HG03025 (cell line): ENCODE data around the gene DDI2.
"Not testable (repeated sequence)": the region's sequence is repeated elsewhere in the genome, so short reads cannot be mapped to it uniquely, and the experiment has no call there.

Experiments
- ATAC-seq: cut with Tn5 transposase; IDR thresholded peaks from one replicate; pipeline ENCODE4 v1.9.1; 2021; ENCODE audit warnings: mild to moderate bottlenecking, moderate library complexity; ENCODE audit not compliant: unreplicated experiment, low FRiP score

Gene DDI2

DNA sequence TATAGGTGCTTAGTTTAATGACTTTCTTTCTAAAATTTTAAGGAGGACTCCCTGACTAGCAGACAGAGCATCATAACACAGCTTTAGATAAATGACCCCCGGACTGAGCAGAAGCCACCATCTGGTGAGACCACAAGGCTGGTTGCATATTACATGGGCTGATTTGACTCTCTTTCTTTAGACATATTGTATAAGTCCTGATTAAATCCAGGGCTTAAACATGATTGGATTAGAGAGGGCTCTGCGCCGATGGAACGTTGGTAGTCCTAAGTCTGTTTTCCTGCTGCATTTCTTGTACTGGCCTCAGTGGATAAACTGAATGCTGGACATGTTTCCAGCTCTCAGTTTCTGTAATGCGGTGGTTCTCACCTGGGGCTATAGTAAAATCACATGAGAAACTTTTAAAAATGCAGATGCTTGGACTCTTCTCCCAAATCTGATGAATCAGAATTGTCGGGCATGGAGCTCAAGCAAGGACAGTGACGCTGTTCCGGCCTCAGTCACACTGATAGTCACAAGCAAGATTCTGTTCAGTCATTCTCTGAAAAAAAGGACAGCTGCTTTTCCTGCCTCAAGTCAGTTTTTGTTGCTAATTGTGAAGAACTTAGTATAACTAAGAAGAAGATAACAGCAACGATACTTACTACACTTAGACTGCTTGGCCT lies 16.6 kb downstream of the DDI2 start:
- no peak for ATAC-seq

DNA sequence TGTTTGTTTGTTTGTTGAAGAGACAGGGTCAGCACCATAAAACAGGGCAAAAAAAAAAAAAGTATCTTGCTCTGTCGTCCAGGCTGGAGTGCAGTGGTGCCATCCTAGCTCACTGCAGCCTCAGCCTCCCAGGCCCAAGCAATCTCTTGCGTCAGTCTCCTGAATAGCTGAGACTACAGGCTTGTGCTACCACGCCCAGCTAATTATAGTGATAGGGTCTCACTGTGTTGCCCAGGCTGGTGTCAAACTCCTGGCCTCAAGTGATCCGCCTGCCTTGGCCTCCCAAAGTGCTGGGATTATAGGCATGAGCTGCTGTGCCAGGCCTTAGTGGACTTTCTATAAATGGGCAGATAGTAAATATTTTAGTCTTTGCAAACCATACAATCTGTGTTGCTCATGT lies 19.2 kb downstream of the DDI2 start:
- ATAC-seq = no peak

DNA sequence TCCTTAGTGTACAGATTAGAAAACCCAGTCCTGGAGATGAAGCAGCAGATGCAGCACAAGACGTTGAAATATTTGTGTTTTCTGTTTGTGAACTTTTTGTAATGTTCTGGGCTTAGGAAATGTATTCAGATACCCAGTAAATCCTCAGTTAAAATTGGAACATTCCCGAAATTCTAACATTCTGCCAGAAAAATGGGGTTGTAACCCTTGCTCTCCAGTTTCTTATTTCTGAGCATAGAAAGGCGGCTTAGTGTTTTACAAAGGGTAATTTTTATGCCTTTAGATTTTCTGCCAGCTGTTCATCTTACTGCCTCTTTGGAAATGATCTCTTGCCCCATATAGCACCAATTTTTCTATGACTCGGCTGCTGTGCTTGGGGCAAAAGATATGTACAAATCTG lies 20.6 kb downstream of the DDI2 start:
- no peak for ATAC-seq

DNA sequence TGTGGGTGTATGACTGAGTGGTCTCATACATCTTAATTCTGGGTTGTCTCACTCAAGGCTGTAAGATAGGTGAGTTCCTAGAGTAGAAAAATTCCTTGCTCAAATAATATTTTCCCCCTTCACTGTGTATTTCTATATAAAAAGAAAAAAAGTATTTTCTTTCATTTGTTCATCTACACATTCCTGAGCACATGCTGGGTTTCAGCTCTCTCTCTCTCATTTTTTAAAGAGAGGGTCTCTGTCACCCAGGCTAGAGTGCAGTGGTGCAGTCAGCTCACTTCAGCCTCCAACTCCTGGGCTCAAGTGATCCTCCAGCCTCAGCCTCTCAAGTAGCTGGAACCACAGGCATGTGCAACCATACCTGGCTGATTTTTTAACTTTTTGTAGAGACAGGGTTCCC lies 22.0 kb downstream of the DDI2 start:
- ATAC-seq = no peak

DNA sequence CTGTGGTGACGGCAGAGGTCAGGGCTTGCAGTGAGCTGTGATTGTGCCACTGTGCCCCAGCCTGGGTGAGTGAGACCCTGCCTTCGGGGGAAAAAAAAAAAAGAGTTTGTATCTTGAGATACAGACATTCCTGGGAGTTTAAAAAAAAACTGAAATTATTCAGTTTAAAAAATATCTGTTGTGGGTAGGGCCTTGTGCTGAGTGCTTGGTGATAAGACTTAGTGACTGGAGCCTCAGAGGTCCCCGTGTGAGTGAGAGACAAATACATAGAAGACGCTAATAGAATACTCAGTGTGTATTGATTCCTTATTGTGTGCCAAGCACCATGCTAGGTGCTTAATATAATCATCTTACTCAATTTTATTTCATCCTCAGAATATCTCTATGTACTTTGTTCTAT lies 22.7 kb downstream of the DDI2 start:
- no peak for ATAC-seq

DNA sequence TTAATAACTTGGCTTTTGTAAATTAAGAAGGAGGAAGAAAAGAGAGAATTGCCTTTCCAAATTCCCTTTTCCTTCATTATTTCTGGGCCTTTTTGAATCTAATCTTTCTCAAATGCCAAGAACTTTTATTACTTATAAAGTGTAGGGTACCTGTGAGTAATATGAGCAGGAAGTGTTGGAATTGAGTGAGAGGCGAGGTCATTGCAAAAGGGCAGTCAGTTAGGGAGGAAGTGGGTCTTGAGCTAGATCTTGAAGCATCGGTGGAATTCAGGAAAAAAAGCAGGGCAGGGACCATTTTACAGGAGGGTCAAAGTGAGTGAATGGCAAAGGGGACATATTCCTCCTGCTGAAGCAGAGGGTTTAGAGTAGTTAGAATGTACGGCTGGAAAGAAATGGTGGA lies 23.4 kb downstream of the DDI2 start:
- no peak for ATAC-seq

DNA sequence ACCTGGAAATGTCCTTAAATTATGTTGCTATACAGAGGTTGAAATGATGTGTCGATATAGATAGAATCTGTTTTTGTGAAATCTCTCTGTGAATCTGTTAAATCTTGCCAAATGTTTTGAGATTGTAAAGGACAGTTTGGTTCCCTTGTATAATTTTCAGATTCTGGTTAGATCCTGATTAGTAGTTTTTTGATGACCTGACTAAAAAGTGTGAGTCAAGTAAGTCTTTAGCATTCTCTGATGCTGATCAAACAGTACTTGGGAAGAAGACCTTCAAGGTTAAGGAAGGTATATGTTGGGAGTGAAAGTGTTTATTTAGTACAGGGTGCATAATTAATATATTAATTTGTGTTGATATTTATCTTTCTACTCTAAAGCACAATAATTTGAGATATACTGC lies 32.7 kb downstream of the DDI2 start:
- ATAC-seq = no peak

DNA sequence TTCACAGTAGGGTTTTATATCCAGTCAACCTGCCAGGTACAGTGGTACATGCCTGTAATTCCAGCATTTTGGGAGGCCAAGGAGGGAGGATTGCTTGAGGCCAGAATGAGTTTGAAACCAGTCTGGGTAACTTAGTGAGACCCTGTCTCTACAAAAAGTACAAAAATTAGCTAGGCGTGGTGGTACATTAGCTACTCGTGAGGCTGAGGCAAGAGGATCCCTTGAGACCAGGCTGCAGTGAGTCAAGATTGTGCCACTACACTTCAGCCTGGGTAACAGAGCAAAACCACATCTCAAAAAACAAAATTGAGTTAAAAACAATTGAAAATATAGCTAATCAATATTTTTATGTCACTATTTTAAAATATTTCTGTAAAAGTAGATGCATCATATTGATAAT lies 33.2 kb downstream of the DDI2 start:
- no peak for ATAC-seq

DNA sequence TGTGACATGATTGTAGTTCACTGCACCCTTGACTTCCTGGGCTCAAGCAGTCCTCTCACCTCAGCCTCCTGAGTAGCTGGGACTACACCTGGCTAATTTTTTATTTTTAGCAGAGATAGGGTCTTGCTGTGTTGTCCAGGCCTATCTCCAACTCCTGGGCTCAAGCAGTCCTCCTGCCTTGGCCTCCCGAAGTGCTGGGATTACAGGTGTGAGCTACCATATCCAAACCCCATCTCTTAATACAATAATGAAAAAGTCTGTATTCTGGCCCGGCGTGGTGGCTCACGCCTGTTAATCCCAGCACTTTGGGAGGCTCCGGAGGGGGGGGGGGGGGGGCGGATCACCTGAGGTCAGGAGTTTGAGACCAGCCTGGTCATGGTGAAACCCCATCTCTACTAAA lies 34.9 kb downstream of the DDI2 start:
- not testable (repeated sequence) for ATAC-seq

DNA sequence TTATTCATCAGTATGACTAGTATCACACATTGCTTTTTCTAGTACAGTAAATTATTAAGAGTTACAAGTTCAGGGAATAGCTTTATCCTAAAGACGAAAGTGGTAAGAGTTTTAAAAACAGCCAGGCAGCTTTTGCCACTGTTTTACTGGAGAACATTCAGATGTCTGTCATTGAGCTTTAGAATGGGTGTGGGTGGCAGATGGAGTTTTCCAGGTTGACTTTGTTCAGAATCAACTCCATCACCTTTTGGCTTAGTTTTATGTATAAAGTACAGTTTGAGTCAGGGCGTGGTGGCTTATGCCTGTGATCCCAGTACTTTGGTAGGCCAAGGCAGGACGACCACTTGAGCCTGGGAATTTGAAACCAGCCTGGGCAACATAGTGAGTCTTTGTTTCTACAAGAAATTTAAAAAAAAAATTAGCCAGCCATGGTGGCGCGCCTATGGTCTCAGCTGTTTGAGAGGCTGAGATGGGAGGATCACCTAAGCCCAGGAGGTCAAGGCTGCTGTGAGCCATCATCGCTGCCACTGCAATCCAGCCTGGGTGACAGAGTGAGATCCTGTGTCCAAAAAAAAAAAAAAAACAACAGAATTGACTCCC lies 36.9 kb downstream of the DDI2 start:
- ATAC-seq = no peak

DNA sequence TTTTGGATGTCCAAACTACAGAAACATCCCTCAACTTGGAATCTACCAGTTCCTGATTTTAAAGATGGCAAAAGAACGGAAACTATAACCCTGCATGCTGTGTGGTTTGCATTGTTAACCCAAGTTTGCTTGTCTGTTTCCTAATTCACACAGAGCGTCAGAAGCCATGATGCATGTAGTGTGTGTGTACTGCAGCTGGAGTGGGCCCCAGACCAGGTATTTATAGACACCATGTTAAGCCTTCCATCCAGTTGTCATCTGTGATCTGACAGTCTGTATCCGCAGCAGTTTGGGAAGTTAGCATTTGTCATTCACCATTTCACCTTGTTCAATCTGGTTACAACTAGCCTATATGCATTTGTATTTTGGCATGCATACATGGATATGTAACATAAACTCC lies 39.2 kb downstream of the DDI2 start:
- ATAC-seq = no peak

DNA sequence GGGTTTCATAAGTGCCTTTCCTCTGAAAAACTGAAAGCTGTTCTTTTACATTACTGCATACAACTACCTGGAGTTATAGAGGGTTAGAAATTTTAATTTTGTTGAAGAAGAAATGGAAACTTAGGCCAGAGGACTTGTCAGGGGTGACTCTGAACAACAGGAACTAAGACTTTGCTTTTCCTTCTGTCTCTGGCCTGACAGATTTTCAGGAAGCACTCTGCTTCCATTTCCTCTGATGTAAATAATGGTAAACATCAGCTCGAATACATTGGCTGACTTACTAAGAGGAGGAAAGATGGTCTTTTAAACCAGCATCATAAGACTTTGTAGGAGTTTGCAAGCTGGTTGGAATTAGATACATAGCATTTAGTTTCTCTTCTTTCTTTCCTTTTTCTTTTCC lies 39.8 kb downstream of the DDI2 start:
- no peak for ATAC-seq

DNA sequence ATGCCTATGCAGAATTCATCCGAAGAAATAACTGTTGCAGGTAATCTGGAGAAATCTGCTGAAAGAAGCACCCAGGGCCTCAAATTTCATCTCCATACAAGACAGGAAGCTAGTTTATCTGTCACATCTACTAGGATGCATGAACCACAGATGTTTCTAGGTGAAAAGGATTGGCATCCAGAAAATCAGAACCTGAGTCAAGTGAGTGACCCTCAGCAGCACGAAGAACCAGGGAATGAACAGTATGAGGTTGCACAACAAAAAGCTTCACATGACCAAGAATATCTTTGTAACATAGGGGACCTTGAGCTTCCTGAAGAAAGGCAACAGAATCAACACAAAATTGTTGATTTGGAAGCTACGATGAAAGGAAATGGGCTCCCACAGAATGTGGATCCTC lies 42.9 kb downstream of the DDI2 start:
- no peak for ATAC-seq

DNA sequence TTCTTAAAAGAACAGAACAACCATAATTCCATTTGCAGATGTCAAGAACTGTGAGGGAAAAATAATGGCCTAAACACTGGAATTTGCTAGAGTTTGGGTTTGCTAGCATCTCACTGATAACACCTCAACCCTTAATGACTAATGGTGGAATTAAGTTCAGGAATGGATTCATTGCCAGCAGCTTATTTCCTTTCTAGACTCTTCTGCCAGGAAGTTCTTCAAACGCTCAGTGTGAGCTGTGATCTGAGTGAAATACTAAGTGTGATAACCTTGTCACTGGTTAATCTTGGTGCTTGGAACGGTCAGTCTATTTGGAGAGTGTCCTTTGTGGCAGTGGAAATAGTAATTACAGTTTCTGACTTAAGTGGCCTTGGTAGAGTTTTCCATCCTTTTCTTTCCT lies 45.2 kb downstream of the DDI2 start:
- no peak for ATAC-seq

DNA sequence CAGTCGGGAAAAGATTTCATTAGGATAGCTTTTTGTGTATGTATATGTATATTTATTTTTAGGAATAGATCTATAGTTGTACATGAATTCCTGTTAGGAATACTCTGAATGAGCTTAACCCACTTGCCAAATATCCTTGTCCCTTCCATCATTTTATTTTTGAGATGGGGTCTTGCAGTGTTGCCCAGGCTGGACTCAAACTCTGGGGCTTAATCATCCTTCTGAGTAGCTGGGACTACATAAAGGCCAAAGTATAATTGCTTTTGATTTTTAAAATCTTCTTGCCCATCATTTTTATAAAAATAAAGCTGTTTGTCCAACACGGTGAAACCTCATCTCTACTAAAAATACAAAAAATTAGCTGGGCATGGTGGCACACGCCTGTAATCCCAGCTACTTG lies 46.7 kb downstream of the DDI2 start:
- no peak for ATAC-seq

DNA sequence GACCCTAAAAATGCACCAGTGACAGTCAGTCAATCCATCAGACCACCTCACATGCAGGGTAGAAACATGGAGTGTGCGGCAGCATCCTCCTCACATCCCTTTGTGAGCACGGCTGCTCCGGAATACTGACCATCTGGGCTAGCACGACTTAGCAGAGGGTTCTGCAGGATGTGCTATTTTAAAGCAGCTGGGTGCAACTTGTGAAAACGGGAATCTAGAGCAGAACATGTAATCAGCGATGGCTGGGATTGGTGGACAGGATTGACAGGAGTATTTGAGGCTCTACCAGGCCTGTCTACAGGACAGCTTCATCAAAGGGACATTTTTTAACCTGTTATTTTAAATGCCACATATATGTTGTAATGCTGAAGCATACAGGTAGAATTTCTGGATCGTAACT lies 50.1 kb downstream of the DDI2 start:
- no peak for ATAC-seq

DNA sequence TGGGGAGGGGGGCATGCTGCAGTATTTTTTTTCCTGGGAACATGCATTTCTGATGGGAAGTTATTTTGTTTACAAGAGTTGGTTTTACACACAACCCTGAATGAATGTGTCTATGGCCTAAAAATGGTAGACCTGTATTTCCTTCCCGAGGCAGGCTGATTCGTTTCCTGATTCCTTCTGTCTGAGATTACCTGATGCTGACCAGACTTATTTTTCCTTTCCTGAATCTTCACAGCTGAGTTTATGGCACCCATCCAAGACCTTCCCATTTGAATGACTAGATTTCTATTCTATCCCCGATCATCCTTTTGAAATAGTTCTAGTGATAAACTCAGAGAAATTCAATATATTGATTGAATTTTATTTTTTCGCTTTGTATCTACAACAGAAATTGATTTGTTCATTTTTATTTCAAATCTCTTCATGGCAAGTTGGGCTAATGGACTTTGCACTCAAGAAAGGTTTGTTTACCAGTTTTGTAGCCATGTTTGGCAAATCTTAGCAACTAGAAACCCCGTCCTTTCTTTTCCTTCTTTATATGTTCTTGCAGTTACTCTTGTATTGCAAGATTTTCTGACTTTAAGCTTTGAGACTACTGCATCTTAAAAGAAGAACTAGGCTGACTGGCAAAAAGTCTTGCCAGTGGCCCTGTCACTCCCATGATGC lies 51.0 kb downstream of the DDI2 start:
- no peak for ATAC-seq

DNA sequence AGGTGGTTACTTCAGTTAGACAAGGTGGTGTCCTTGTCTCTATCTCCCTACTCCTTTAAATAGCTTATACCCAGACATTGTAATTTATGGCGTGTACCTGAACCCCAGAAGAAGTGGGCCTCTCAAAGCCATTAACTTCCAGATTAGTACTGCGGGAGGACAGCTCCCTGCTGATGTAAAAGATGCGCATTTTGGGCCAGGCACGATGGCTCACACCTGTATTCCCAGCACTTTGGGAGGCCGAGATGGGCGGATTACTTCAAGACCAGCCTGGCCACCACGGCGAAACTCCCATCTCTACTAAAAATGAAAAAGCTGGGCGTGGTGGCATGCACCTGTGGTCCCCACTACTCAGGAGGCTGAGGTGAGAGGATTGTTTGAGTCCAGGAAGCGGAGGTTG lies 51.8 kb downstream of the DDI2 start:
- no peak for ATAC-seq

DNA sequence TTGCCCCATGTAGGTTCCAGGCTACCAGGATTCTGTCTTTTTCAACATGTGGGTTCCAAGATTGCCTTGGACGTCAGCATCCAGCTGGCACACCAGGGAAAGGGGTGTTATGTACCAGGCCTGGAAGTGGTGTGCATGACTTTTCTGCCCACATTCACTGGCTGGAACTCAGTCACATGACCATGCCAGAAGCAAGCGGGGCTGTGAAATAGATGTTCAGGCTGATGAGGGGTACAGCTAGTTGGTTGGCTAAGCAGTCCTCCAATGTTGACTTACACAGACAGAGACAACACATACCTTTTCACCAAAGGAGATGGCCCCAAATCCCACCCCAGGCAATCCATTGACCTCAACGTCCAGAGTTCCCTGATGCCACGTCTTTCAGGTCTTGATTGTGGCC lies 52.6 kb downstream of the DDI2 start:
- ATAC-seq = no peak

DNA sequence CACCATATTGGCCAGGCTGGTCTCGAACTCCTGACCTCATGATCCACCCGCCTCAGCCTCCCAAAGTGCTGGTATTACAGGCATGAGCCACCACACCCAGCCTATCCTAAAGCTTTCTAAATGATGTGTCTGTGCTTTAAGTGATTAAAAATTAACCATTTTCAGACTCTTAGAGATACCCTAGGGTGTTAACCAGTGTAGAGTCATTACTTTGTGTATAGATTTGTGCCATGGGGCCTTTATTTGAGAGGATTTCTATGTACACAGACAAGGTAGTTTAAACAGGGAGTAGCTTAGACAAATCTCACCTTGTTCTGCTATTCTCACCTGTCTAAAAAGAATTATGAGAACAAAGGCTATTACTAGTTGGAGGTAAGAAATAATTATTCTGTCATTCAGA lies 54.2 kb downstream of the DDI2 start:
- ATAC-seq = no peak

DNA sequence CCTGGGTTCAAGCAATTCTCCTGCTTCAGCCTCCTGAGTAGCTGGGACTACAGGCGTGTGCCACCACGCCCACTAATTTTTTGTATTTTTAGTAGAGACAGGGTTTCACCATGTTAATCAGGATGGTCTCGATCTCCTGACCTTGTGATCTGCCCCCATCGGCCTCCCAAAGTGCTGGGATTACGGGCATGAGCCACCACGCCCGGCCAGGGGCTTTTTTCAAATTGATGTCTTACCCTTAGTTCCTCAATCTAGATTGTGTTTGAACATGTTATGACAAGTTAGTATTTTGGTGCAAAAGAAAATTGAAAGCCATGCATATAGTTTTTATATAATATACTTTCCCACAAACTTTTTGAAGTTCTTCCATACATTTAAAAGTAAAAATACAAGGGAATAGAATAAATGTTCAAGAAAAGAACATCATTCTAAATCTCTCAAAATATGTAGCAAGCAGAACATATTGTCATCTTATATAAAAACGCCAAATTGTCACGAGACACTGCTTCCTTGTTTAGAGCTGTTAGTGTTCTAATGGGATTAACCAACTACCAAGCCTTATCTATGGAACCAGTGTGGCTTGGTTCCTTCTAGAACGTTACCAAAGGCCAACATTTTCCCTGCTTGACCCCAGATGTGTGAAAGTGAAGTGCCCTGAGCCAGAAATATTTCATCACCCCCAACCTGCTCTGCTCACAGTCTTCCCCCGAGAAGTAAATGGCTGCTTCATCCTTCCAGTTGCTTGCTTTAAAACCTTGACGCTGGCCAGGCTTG lies 57.3 kb downstream of the DDI2 start:
- ATAC-seq = no peak

DNA sequence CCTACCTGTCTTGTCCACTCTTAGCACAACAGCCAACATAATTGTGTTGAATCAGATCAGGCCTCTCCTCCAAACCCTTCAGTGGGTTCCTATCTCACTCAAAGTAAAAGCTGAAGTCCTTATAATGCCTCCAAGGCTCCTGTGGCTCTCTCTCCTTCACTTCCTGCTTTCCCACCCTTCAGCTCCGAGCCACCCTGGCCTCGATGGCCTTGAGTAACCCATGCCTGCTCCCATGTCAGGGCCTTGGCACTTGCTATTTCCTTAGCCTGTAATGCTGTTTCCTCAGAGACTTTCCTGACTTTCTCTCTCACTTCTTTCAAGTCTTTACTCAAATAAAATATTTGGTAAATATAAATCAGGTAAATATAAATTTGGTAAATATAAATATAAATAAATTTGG lies 58.8 kb downstream of the DDI2 start:
- no peak for ATAC-seq
